ENCODE data around the gene ADAMTSL3.
A peak's percentile ranks its signal among the peaks of the same experiment; 100 is the strongest.

ADAMTSL3 gene

GRCh38 chr15:83650831-83651230 is 3.1 kb upstream of the ADAMTSL3 start:
- no peak for DNase-seq (ENCODE audit: low read depth)
- H3K4me3 ChIP-seq (ENCODE audit: low read depth, low read length): no peak overlapping the region
- TF ChIP-seq CTCF (conservative IDR thresholded peaks at IDR 0.05; ENCODE audit: low read depth, low read length): no peak

- no peak for TF ChIP-seq CTCF (conservative IDR thresholded peaks at IDR 0.05; ENCODE audit: low read depth, low read length)
- no peak overlapping the region for H3K4me3 ChIP-seq (ENCODE audit: low read depth, low read length)
- no peak for DNase-seq (ENCODE audit: low read depth)
Observed at GRCh38 chr15:83651541-83651940, 2.4 kb upstream of the ADAMTSL3 start.

GRCh38 chr15:83652626-83653204 is 1.2 kb upstream of the ADAMTSL3 start:
- H3K4me3 ChIP-seq (ENCODE audit: low read depth, low read length): no peak overlapping the region
- no peak for DNase-seq (ENCODE audit: low read depth)
- no peak for TF ChIP-seq CTCF (conservative IDR thresholded peaks at IDR 0.05; ENCODE audit: low read depth, low read length)

GRCh38 chr15:83653288-83653638 is 660 bp upstream of the ADAMTSL3 start:
- no peak for TF ChIP-seq CTCF (conservative IDR thresholded peaks at IDR 0.05; ENCODE audit: low read depth, low read length)
- H3K4me3 ChIP-seq (ENCODE audit: low read depth, low read length): no peak overlapping the region
- DNase-seq (ENCODE audit: low read depth): no peak

- TF ChIP-seq CTCF (conservative IDR thresholded peaks at IDR 0.05; ENCODE audit: low read depth, low read length): peak; percentile 4
- peak overlapping the region; percentile 50 for H3K4me3 ChIP-seq (ENCODE audit: low read depth, low read length)
- no peak for DNase-seq (ENCODE audit: low read depth)
Observed at GRCh38 chr15:83654379-83655236, 685 bp downstream of the ADAMTSL3 start.

- DNase-seq (ENCODE audit: low read depth): no peak
- peak overlapping the region; percentile 50 for H3K4me3 ChIP-seq (ENCODE audit: low read depth, low read length)
- no peak for TF ChIP-seq CTCF (conservative IDR thresholded peaks at IDR 0.05; ENCODE audit: low read depth, low read length)
Observed at GRCh38 chr15:83655237-83655616, 1.3 kb downstream of the ADAMTSL3 start.

- H3K4me3 ChIP-seq (ENCODE audit: low read depth, low read length): no peak overlapping the region
- no peak for TF ChIP-seq CTCF (conservative IDR thresholded peaks at IDR 0.05; ENCODE audit: low read depth, low read length)
- no peak for DNase-seq (ENCODE audit: low read depth)
Observed at GRCh38 chr15:83656192-83656591, 2.3 kb downstream of the ADAMTSL3 start.

Data from choroid plexus epithelial cell (primary cell).